ENCODE data around the gene USP17L26. TPM values are rescaled to one million over a fixed set of nuclear protein-coding genes. Genes with fewer than 3 reads are reported as not detected.
"Not testable (repeated sequence)": the region's sequence is repeated elsewhere in the genome, so short reads cannot be mapped to it uniquely, and the experiment has no call there.

Gene USP17L26
- total RNA-seq, 4 donors from 2014 or later = not detected

- peak overlapping the region in 3 of 4 donors; percentile 15 to 48 (median 21) for H3K4me3 ChIP-seq
- not testable (repeated sequence) for H3K27ac ChIP-seq; H3K4me1 ChIP-seq; DNase-seq (ENCODE audit: low spot score in 2 of 2); H3K9me3 ChIP-seq; H3K36me3 ChIP-seq; H3K27me3 ChIP-seq
- WGBS, 2 donors = 36 to 49% methylated on average over 9 to 19 of the region's 36 CpGs
- peak in 4 of 5 experiments; percentile 27 to 49 (median 44) for TF ChIP-seq CTCF (IDR thresholded peaks at IDR 0.05)
Measured at GRCh38 chr4:9381012-9381534, 46.6 kb downstream of the USP17L26 start.

- Histone ChIP-seq H3K36me3 (no peaks in the 10 kb centered on the region), H3K4me3 (no peak overlapping the region), H3K4me1 (no peaks in the 10 kb centered on the region), H3K27me3 (no peaks in the 10 kb centered on the region), H3K27ac (no peak overlapping the region), H3K9me3 (no peaks in the 10 kb centered on the region)
- WGBS, 2 donors = 77 to 96% methylated on average over 1 of the region's 1 CpG
- no peak for TF ChIP-seq CTCF (IDR thresholded peaks at IDR 0.05)
- no peak for TF ChIP-seq POLR2A (IDR thresholded peaks at IDR 0.05)
- TF ChIP-seq EP300 (IDR thresholded peaks at IDR 0.05) = no peak
- DNase-seq (ENCODE audit: low spot score in 2 of 2) = no peak
Measured at GRCh38 chr4:9384126-9384525, 49.7 kb downstream of the USP17L26 start.

Other genes starting within 250 kb of the USP17L26 start
- not detected for gene FAM90A26, start 164.2 kb upstream of the USP17L26 start, total RNA-seq
- not detected for gene USP17L10, start 124.0 kb upstream of the USP17L26 start, total RNA-seq
- not detected for gene USP17L11, start 119.3 kb upstream of the USP17L26 start, total RNA-seq
- not detected for gene USP17L12, start 114.5 kb upstream of the USP17L26 start, total RNA-seq
- gene USP17L13, start 109.8 kb upstream of the USP17L26 start, total RNA-seq = not detected
- gene USP17L15, start 100.3 kb upstream of the USP17L26 start, total RNA-seq = not detected
- not detected for gene USP17L17, start 90.8 kb upstream of the USP17L26 start, total RNA-seq
- gene USP17L18, start 86.0 kb upstream of the USP17L26 start, total RNA-seq = not detected
- gene USP17L19, start 81.3 kb upstream of the USP17L26 start, total RNA-seq = not detected
- gene USP17L20, start 76.5 kb upstream of the USP17L26 start, total RNA-seq = not detected
- not detected for gene USP17L21, start 71.8 kb upstream of the USP17L26 start, total RNA-seq
- not detected for gene USP17L22, start 67.0 kb upstream of the USP17L26 start, total RNA-seq
- not detected for gene USP17L24, start 9.5 kb upstream of the USP17L26 start, total RNA-seq
- not detected for gene USP17L25, start 4.7 kb upstream of the USP17L26 start, total RNA-seq
- gene USP17L5, start 4.7 kb downstream of the USP17L26 start, total RNA-seq = not detected
- not detected for gene USP17L27, start 9.5 kb downstream of the USP17L26 start, total RNA-seq
- not detected for gene USP17L28, start 14.2 kb downstream of the USP17L26 start, total RNA-seq
- not detected for gene USP17L29, start 19.0 kb downstream of the USP17L26 start, total RNA-seq
- not detected for gene USP17L30, start 28.5 kb downstream of the USP17L26 start, total RNA-seq
- not detected for gene DEFB131A, start 109.8 kb downstream of the USP17L26 start, total RNA-seq